Stimulated activated CD8-positive, alpha-beta memory T cell treated with anti-CD3 and anti-CD28 coated beads, Interleukin-7, amount 100 ng/mL, for 48 hours (primary cell): ENCODE data around the gene TFCP2L1.

Experiments used
- DNase-seq, 2 donors: peaks; one replicate each; pipeline ENCODE4 v3.0.0-alpha.2; 2020; ENCODE audit warnings: low read depth in 1 of 2; ENCODE audit errors: extremely low read depth in 1 of 2

TFCP2L1 gene

GRCh38 chr2:121297217-121297830 is 12.3 kb upstream of the TFCP2L1 start:
- no peak for DNase-seq

- no peak for DNase-seq
Measured at GRCh38 chr2:121295911-121296650, 11.1 kb upstream of the TFCP2L1 start.

DNA sequence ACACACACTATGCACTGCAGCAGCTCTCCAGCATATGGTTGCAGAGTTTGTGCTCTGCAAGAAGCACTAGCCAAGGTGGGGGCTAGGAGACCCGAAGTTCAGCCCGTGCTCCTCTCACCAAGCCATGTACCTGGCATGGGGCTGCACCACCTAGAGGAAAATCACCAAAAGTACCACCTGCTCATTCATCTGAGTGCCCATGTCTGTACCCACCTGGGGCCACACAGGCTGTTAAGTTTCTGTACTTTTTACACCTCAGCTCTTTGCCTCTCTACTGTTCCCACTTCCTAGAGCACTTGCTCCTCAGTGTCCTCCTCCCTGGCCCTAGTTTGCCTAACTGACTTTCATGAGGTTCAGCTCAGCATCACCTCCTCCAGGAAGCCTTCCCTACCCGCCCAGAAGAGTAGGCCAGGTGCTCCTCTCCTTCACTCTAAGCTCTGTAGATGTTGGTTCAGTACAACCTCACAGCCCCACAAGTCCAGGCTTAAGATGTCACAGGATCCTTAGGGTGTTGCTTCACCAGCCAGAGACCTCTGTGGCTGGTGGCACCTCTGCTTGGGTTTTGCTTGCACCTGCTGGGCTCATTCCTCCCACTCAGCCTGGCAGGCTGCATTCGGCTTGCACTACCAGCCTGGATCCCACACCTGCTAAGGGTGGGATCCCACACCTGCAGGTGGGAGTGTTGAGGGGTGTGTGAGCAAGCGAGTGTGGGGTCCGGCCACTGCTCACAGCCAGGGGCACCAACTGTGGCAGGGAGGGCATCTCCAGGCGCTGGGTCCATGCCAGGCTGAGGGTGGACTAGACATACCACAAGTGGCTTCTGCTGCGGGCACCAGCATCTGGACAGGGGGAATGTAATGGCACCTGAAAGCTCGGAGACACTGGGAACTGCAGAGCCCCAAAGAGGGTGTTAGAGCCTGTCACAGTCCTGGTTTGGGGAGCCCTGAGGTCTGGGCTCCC is 10.2 kb upstream of the TFCP2L1 start:
- DNase-seq: no peak

GRCh38 chr2:121293450-121294325 is 8.7 kb upstream of the TFCP2L1 start:
- no peak for DNase-seq

- no peak for DNase-seq
Measured at GRCh38 chr2:121291251-121291580, 6.2 kb upstream of the TFCP2L1 start.

DNA sequence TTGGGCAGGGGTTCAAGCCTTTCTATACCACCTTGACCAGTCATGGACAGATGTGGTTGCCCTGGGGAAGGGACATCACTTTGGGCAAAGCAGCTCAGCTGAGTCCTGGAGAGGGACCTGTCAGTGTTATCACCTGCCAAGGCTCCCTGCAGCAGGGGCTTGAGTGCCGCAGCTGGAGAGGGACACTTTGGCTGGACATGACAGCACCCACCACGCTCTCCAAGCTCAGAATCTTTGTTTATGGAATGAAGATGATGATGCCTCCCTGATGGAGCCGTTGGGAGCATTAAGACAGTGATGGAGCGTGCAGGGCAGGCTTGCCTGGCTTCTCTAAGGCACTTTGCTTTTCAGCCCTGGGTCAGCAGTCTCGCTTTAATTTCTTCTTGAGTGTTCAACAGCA is 4.3 kb upstream of the TFCP2L1 start:
- DNase-seq: no peak

GRCh38 chr2:121288454-121289231 is 3.6 kb upstream of the TFCP2L1 start:
- DNase-seq: no peak

DNA sequence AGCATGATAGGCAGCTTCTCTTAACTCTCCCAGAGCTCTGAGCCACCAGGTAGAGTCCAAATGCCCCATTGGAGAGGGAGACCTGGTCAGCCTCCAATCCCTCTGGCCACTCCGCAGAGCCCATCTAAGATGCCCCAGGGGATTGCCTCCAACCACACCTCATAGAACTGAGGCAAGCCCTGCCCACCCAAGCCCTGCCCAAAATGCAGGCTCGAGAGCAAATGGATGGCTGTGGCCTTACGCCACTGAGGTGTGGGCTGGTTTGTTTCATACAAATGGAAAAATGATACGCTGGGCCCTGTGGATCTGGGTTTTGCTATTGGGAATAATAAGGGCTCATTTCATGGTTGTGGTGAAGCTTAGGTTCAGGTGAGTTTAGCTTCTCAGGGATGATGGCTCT is 3.0 kb upstream of the TFCP2L1 start:
- DNase-seq: no peak

- no peak for DNase-seq
Measured at GRCh38 chr2:121287146-121287798, 2.3 kb upstream of the TFCP2L1 start.

GRCh38 chr2:121286506-121286905 is 1.5 kb upstream of the TFCP2L1 start:
- DNase-seq: no peak

- DNase-seq: no peak
Measured at GRCh38 chr2:121285926-121286325, 924 bp upstream of the TFCP2L1 start.

GRCh38 chr2:121283670-121284462 is 1.1 kb downstream of the TFCP2L1 start:
- DNase-seq: no peak

DNA sequence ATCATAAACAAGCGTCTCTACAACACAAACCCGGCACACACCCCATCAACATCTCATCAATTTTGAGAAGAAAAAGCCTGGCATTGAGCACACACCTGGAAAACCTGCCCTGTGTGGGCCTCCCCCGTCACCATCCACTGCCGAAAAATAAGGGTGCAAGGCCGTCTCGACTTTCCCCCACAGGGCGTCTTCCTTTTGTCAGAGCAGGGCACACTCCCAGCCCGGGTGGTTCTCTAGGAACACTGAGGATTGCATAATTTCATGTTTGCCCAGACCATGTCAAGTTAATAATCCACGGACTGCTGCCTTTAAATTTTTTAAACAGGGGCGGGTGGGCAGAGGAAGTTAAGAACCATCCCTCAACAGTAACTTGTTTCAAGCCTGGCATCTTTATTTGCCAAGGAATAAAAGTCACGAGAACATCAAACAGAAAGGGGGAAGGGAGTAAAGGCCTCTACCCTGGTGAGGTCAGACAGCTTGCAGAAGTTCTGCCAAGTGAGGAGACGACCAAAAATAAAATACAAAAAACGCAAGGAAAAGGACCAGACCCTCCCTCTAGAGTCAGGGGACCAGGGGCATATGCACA is 2.1 kb downstream of the TFCP2L1 start:
- DNase-seq: no peak

GRCh38 chr2:121281694-121282093 is 3.3 kb downstream of the TFCP2L1 start:
- DNase-seq: no peak

GRCh38 chr2:121281107-121281506 is 3.9 kb downstream of the TFCP2L1 start:
- DNase-seq: no peak

- DNase-seq: no peak
Measured at GRCh38 chr2:121279476-121280220, 5.4 kb downstream of the TFCP2L1 start.

DNA sequence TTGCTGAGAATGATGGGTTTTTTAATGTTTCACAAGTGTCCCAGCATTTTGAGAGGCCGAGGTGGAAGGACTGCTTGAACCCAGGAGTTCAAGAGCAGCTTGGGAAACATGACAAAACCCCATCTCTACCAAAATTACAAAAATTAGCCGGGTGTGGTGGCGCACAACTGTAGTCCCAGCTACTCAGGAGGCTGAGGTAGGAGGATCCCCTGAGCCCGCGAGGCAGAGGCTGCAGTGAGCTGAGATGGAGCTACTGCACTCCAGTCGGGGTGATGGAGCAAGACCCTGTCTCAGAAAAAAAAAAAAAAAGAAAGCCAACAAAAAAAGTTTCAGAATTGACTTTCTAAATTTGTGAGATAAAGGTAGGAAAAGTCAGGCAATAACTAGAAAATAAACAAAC is 8.7 kb downstream of the TFCP2L1 start:
- DNase-seq: no peak

DNA sequence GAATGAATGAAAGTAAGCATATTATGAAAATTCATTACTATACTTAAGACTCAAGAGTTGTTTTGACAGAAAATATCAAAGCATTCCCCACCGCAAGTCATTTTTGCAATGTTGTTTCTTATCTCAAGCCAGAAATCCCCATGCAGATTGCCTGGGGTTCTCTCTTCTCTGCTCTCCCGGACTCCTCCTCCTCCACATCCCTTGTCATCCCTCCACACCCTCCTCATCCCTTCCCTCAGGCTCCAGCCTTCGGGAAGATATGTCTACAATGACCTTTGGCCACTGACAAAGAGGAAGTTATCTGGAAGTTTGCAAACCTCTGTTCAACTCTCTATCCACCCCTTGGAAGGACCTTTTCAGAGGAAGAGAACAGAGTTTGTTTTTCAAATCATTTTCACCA is 11.9 kb downstream of the TFCP2L1 start:
- no peak for DNase-seq
